CD4-positive, alpha-beta T cell treated with Interleukin-10 for 1 hour (primary cell): Measurements from ENCODE around the gene RHOV.

ENCODE experiments used
- DNase-seq: peaks from one replicate; pipeline ENCODE4 v3.0.0-alpha.2; 2020

Gene RHOV, protein sequence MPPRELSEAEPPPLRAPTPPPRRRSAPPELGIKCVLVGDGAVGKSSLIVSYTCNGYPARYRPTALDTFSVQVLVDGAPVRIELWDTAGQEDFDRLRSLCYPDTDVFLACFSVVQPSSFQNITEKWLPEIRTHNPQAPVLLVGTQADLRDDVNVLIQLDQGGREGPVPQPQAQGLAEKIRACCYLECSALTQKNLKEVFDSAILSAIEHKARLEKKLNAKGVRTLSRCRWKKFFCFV

DNA sequence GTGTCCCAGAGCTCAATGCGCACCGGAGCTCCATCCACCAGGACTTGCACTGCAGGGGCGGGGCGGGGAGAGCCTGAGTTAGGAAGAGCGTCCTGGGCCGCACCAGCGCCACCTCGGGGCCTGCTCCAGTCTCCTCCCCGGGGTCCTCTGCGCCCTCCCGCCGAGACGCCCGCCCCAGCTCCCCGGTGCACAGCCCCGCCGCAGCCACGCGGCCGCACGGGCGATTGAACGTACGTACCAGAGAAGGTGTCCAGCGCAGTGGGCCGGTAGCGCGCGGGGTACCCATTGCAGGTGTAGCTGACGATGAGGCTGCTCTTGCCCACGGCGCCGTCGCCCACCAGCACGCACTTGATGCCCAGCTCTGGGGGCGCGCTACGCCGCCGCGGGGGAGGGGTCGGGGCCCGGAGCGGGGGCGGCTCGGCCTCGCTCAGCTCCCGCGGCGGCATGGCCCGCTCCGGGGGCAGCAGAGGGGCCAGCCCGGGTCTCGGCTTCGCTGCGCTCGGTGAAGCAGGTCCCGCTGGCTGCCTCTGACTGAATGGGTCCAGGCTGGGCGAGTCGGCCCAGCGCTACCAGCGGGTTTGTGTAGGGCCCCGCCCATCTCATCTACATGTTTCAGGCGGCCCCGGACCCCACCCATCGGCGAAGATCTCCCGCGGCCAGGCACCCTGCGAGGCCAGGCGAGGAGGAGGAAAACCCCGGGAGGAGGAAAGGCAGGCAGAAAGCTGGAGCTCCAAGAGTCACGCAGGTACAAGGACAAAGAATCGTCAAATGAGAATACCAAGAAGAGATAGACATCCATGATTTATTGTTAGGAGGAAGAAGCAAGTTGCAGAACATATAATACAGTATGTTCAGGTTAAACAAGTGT, at the start of gene RHOV:
RHOV (minus strand) TSS at position 541 of the 868 bp plus-strand sequence; CDS start at position 446, 95 bp downstream.
- DNase-seq = peak; percentile 59

DNA sequence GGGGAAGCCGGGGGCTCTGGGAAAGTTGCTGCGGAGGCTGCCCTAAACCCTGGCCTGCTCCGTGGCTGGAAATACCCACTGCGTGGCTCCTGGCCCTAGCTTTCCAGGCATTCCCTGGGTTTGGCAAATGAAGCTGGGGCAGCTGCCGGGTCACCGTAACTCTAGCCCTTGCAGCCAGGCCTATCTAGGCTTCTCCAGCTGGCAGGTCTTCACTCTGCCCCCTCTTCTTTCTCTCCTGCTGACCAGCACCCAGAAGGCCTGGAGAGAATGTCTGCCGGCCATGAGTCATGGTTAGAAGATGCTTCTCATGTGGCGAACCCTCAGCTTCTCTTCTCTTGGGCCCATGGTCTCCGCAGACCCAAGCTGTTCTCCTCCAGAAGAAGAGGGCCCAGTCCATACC, 49.5 kb upstream of the RHOV start:
- DNase-seq = no peak

DNA sequence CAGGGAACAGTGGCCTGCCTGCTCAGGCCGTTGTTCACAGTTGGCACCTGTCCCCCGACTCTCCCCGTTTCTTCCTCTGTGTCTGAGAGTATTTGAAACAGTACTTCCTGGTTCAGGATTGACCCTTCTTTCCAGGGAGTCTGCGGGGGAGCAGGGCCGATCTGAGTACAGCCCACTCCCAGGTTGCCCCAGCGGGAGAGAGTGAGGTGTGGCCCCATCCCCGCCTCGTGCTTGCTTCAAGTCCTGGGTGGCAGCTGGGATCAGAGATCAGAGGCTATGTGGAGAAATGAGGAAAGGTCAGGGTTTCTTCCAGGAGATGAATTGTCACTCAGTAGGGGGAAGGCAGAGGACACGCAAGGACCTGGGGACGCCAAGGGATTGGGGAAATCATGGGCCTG, 48.6 kb upstream of the RHOV start:
- DNase-seq = no peak

DNA sequence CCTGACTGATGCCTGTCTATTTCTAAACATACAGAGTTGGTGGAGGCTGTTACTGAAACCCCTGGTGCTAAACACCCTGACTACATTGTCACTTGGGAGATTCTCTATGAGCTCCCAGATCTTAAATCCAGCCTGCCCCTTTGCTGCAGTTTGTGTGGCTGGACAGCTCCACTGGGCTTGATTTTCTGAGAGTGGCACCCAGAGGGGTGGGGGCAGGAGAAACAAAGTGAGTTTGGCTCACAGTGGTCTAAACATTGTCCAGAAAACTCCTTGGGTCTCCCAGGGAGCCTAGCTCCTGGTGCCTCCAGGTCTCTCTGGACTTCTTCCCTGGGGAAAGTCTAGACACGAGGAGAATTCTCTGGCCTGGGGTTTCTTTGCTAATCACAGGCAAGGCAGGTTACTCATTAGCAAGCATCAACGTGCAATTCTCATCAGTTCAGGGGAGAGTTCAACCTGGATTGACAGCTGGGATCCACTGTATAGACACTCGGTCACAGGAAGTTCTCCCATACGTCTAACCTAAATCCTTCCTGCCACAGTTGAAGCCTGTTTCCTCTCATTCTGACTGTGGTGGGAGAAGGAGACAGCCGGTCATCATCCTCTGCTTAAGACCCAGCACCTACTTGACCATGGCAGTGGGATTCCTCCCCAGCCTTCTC, 48.0 kb upstream of the RHOV start:
- DNase-seq = no peak

DNA sequence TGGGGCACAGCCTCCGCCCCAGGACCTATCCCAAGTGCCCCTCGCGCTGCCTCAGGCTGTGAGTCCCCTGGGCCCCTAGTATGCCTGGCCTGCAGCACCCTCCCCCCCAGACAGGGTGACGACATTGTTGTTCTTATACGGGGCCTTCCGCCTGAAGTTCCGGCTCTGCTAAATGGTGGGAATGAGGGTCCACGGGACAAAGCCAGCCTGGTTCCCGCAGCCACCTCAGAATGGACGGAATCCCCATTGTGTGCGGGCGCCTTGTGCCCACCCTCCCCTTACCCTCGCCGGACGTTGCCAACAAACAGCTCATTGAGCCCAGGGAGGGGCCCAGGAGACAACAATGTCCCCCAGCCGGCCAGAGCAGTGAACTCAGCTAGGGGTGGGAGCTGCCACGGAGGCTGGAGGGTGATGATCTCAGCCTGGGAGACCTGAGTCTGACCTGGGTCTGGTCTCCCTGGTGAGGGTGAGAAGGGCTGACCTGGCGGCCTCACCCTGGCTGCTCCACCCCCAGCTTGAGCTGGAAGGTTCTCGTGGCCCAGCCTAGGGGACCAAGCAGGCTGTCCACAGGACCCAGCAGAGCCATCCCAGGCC, 44.9 kb upstream of the RHOV start:
- no peak for DNase-seq

DNA sequence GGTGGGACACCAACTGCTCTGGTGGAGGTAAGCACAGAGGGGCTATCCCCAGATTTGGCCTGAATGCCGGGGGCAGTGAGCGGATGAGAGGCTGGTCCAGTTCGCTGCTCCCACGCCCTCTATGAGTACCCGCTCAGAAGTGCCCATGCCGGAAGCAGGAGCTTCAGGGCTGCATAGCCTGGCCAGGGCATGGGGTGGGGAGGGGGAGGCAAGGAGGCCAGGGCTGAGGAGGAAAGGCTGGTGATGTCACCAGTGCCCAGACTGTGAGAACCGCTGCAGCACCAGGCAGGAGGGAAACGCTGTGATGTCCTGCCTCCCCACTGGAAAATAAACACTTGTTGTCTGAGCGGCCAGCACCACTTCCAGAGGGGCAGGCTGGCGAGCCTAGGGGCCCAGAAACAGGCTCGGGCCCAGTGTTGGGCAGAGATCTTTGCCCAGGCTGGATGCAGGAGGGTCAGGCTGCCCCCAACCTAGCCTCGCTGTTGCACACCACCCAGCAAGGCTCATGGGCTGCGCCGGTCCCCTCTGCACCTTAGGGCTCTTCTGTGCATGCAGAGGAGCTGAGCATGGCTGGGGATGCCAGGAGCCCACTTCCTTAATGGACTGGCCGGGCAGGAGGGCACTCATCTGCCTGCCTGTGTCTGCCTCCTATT, 44.2 kb upstream of the RHOV start:
- DNase-seq = no peak

DNA sequence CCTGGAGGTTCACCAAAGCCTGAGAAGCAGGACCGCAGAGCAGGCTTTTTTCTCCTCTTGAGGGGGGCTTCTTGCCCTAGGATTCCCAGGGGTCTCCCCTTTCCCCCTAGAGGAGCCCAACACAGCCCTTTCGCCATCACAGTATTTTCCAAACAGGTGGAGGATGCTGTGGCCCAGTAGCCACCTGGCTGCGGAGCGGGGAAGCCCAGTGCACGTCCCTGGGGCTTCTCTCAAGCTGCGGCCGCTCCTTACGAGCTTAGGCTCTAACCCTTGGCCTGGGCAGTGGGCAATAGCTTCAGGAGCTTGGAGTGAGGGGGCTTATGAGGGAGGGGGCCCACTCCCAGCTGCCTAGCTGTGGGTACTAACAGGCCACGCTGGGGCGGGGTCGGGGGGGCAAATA, 43.6 kb upstream of the RHOV start:
- no peak for DNase-seq

DNA sequence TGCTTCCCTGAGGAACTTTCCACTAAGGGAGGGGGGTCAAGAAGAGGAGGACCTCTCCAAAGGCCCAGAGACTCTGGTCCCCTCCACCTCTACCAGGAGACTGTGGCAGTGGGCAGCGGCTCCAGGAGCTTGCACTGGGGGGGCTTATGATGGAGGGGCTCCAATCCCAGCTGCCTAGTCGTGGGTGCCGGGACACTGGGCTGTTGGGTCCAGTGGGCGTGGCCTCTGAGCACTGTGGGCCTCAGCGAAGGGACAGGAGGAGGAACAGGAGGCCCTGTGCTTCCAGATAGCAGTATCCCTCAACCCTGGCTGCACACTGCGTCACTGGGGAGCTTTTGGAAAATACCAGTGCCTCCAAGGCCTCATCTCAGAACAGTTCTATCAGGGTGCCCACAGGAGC, 41.6 kb upstream of the RHOV start:
- DNase-seq = no peak

DNA sequence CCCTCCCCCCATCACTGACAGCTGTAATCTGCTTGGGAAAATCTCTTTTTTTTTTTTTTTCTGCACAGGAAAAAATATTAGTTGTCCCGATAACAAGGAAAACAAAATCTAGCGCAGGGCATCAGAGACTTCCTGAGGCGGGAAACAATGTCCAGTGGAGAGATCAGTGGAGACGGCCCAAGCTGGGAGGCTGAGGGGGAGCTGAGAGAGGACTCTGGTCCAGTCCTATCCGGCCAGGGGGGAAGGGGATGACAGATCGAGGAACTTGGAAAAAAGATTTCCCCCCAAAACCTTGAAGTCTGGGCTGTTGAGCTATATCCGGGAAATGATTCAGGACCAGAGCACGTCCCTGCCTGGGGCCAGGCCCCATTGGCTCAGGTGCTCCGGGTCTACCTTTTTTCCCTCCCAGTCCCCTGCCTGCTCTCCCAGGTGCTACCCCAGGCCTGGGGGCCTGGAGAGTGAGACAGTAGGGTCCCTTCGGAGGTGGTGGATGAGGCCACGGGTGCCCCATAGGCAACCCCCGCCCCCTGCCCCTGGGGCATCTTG, 41.2 kb upstream of the RHOV start:
- DNase-seq = no peak

DNA sequence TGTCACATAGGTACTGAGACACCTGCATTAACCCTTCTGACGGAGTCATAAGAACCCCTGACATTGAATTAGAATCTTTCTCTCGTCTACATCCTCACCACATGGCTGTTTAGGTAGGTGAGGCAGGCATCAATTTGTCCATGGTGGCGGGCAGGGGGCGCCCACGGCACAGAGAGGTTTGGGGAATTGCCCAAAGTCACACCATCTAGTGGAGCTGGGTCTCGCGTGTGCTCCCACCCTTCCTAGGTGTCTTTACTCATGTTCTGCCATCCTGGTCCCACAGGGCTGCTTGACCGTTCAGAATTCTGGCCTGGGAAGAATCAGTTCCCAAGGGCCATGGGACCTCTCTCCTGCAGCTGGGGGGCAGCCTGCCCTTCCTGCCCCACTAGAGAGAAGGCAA, 40.5 kb upstream of the RHOV start:
- no peak for DNase-seq

DNA sequence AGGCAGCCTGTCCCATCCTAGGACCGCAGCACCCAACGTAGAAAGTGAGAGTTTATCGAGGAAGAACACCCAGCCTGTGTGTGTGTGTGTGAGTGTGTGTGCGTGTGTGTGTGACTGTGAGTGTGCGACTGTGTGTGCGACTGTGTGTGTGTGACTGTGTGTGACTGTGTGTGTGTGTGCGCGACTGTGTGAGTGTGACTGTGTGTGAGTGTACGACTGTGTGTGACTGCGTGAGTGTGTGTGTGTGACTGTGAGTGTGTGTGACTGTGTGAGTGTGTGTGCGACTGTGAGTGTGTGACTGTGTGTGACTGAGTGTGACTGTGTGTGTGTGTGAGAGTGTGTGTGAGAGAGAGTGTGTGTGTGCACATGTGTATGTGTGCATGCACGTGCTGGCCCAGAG, 40.0 kb upstream of the RHOV start:
- no peak for DNase-seq

DNA sequence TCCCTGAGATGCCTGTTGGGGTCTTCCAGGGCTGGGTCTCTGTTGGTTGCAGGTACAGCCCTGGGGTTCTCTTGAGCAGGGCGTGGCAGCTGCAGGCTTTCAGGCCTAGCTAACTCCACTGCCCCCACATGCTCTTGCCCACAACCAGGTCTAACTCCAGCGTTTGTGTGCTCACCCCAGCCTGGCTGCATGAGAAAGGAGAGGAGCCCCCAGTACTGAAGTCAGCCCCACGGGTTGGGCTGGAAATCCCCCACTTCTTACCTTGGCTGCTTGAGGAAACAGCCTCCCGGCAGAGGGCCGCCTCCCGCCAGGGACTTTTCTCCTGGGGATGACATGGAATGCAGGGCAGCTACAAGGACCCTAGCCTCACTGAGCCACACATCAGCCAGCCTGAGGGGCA, 38.4 kb upstream of the RHOV start:
- no peak for DNase-seq

DNA sequence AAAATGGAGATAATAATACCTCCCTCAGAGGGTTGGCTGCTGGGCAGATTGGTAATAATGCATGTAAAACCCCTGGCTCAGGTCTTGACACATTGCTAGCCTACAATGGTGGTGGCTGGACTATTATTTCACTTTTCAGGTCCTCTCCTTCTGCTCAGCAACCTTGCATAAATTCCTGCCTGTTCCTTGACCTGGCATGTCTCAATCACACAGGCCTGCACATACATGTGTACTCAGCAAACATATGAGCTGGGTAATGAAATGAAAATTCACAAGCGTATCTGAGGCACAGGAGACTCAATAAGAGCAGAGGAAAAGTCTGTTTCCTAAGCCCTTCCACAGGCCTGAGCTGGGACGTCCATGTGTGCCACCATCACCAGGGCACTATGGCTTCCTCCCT, 37.7 kb upstream of the RHOV start:
- no peak for DNase-seq

DNA sequence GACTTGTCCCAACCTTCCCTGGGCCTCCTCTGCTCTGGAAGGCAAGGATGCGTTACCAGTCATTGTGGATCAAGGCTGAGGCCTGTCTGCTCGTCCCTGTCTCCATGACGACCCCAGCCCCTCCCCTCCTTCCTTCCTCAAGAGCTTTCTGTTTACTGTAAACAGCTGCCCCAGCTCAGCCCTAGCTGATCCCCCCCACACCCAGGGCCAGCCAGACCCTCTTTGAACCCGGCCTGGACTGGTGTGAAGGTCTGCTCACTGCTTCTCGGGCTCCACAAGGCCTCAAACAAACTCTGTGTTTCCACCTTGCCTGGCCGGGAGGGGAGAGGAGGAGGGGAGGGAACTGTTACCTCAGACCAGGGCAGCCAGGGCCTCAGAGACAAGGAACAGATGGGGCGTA, 37.1 kb upstream of the RHOV start:
- DNase-seq = no peak

DNA sequence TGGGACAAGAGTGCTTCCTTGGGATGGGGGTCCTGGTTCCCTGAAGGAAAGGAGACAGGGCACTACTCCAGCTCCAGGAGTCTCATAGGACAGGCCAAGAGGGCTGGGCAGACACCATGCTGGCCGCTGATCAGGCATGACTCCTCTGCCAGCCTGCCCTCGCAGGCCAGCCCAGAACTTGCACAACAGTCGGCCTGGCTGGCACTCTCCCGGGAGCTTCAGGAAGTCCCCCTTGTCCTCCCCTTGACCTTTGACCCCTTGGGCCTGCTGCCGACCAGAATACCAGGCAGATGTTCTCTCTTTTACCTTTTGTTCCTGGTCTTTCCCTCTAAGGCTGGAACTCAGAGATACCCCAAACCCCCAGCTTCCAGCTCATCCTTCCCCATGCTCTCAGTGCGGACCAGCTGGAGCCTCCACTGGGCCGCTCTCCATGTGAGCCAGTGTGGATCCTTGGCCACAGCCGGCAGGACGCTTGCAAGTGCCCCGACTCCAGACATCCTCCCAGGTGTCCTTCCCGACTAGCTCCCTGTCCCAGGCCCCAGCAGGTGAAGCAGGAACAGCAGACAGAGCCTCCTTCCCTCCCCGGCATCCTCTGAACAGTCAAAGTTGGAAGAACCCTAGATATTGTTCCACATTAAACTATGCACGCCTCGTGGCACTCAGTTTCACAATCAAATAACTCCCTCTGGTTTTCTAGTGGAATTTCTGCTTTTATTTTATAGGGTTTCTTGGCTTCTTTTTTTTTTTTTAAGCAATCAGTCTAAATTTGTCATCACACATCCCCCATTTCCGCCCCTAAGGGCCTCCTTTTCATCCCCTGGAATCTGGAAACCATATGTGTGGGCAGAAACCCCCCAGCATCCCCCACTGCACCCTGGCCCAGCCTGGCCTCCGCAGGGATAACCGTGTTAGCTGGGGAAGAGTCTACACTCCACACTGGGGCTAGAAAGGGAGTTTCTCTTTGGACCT, 35.9 kb upstream of the RHOV start:
- no peak for DNase-seq

DNA sequence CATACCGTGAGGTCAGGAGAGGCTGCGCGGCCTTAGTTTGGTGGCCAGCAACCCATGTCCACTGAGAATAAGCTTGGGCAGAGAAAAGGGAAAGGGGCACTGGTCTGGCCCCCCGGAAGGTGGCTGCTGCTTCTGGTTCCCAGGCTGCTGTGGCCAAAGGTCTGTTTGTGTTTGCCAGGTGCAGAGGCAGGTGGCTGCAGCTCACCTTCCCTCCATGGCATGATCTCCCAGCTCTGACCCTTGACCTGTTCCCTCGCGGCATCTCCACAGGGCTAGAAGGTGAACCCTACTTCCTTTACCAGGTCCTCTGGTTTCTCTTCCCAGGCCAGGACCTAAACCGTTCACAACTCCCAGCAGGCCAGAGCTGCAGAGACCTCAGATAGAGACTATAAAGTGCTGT, 34.1 kb upstream of the RHOV start:
- no peak for DNase-seq

DNA sequence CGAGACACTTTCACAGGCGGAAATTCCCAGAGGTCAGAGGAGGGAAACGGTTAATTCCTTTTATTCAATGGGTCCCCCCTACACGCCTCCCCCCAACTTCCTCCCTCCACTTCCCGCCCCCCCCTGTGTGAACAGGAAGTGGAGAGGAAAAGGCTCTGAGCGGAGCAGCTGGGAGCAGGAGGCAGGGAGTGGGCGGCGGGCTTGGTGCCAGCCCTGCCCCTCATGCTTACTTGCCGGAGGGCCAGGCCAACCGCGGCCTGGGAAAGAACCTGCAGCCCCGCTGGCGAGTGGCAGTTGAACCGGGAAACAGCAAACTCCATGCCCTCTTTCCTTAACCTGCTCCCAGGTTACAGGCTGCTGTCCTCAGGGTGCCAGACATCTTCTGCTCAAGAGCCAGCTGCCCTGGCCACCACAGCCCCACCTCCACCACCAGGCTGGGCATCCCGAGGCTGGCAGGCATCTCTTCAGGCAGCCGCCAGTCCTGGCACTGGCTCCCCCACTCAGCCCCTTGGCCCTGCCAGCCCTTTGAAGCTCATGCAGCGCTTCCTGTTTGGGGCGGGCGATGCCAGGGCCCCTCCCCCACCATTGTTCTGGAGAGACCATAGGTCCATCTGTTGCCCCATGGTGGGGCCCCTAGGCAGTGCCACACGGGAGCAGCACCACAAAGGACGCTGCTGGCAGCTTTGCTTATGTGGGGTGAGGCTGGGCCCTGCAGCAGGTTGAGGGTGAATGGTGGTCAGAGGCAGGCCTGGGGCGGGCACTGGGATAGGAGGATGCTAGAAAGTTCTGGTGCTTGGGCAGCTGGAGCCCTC, 33.2 kb upstream of the RHOV start:
- peak; percentile 69 for DNase-seq

DNA sequence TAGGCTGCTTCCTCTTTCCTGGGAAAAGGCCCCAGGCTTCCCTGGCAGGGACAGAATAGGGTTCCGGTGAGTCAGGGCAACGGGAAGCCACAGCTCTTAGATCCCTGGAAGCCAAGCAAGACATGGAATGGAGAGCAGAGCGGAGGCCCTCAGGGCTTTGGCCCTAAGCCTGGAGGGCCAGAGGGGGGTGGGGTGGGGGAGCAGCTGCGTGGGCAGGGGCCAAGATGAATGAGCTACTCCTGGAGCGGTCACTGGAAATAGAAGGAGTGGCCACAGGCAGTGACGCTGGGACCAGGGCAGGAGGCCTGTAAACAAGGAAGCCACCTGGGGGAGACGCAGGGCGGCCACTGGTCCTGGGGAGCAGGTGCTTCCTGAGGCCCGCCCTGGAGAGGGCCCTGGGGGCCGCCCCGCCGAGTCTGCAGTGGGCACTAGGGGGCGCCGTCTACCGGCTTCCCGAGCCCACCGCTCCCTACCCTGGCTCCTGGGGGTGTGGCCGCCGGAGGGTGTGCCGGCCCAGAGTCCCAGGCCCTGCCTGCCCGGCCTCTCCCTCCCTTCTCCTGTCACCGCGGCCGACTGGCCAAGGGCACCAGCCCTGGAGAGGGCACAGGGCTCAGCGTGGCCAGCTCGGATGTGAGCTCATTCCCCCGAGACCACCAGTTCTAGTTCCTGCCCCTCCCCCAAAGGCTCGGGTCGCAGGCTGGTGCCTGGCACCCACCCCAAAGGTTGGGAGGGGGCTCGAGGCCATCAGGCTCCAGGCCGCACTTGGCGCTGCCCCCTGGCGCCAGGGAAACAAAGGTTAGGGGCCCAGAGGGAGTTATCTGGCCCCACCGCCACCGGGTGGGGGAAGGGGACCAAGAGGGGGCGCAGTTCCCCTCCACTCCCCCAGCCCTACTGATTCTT, 32.3 kb upstream of the RHOV start:
- peak; percentile 78 for DNase-seq

DNA sequence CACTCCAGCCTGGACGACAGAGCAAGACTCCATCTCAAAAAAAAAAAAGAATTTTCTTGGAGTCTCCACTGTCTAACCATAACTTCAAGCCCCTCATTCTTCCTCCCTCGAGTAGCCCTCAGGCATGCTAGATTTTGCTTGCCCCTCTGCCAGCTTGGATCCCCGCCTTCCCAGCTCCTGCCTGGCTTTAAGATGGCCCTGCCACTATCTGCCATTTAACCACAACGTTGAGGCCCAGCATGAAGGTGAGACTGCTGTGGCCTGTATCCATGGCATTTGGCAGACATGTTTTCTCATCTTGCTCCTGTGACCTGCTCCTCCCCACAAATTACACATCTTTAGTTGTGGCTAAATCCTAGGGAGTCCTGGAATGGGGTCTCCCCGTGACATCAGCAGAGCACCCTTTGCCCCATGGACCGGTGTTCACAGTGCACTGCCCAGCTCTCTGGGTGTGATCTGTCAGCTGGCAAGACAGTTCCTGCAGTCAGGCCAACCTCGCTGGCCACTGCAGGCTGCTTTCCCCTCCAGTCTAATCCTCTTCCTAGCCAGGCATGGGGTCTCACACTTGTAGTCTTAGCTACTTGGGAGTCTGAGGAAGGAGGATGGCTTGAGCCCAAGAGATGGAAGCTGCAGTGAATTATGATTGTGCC, 30.6 kb upstream of the RHOV start:
- DNase-seq = no peak
